ENCODE data around the gene CTNNA2. TPM values are rescaled to one million over a fixed set of nuclear protein-coding genes. Genes with fewer than 3 reads are reported as not detected.

Gene CTNNA2
- total and polyA plus RNA-seq, 2 of the 8 experiments (the other 6 are each of a cell fraction or from before 2014, with no cell fraction given), result 3.9 to 9.0 TPM

GRCh38 chr2:79964966-79965365 lies 452.1 kb downstream of the CTNNA2 start (continued):
- TF ChIP-seq CHD7 (IDR thresholded peaks at IDR 0.05; ENCODE audit: insufficient replicate concordance, low read length) (no peak), POLR2AphosphoS5 (IDR thresholded peaks at IDR 0.05; ENCODE audit: low read depth, low read length) (no peak), JUND (IDR thresholded peaks at IDR 0.05; ENCODE audit: low read length) (no peak), GTF2F1 (IDR thresholded peaks at IDR 0.05; ENCODE audit: borderline replicate concordance, low read depth, low read length) (no peak), TCF12 (IDR thresholded peaks at IDR 0.05; ENCODE audit: low read depth, low read length) (no peak), SP1 (IDR thresholded peaks at IDR 0.05; ENCODE audit: low read depth, low read length) (no peak), SIN3A (conservative IDR thresholded peaks at IDR 0.05 in 1 of 2, IDR thresholded peaks at IDR 0.05 in 1 of 2; ENCODE audit: low read depth in 1 of 2, low read length in 2 of 2) (no peak)

All from H1 (cell line).